GM12878 (cell line): ENCODE data around the gene OCA2. TPM values are rescaled to one million over a fixed set of nuclear protein-coding genes. Genes with fewer than 3 reads are reported as not detected.

Experiments used
- ATAC-seq: fragments of 200-7000 bp; cut with Tn5 transposase; 3 replicates; pipeline ENCODE4 v1.9.1; 2020; ENCODE audit warnings: mild to moderate bottlenecking, moderate library complexity
- BruUV-seq: library from RNA; stranded (reverse); fragments of 400-500 nt; replicated peaks from 2 replicates; lab custom pipeline; 2021; lab: Mats Ljungman, UMichigan
- CTCF ChIA-PET: fragments of 300-600 bp; sonication (Branson Sonifier 250); formaldehyde crosslinking; extraction: SDS; loops from one replicate; lab custom pipeline; 2021; ENCODE audit warnings: inconsistent platforms; lab: Yijun Ruan, JAX
- POLR2A ChIA-PET: fragments of 350-600 bp; formaldehyde crosslinking; extraction: SDS; loops from one replicate; lab custom pipeline; 2021; ENCODE audit warnings: inconsistent platforms; lab: Charles Lee
- RAD21 ChIA-PET: fragments of 300-600 bp; sonication (Branson Sonifier 250); formaldehyde crosslinking; loops from one replicate; lab custom pipeline; 2023; ENCODE audit warnings: antibody characterized with exemption; ENCODE audit not compliant: unreplicated experiment; lab: Charles Lee
- SMC1A ChIA-PET: fragments of 300-600 bp; sonication (Branson Sonifier 250); formaldehyde crosslinking; loops from one replicate; lab custom pipeline; 2023; ENCODE audit not compliant: unreplicated experiment, uncharacterized antibody; lab: Charles Lee
- DNase-seq: peaks from one replicate; pipeline ENCODE4 v3.0.0-alpha.2; 2011; ENCODE audit warnings: low read depth, low spot score
- FAIRE-seq: peaks from 3 replicates; lab custom pipeline; 2011; peaks lifted over from hg19 to GRCh38; lab: Jason Lieb, UNC
- H2AFZ ChIP-seq: 2 replicates; pipeline ENCODE4 v1.6.0; 2011; ENCODE audit warnings: low read depth, low read length, control low read depth; ENCODE audit not compliant: control insufficient read depth
- H3K27ac ChIP-seq: 2 replicates; pipeline ENCODE4 v1.5.1; 2011; ENCODE audit warnings: control low read depth; ENCODE audit not compliant: control insufficient read depth, insufficient read depth
- H3K27me3 ChIP-seq, 2 experiments: replicated peaks in 1 of 2; 2 replicates each; pipeline versions ENCODE4 v1.6.0 to v1.6.1; 2011; ENCODE audit warnings: low read length in 1 of 2; ENCODE audit not compliant: control insufficient read depth in 2 of 2, insufficient read depth in 2 of 2
- H3K36me3 ChIP-seq, 2 experiments: 2 replicates each; pipeline ENCODE4 v1.5.1; 2011; ENCODE audit warnings: low read length in 1 of 2; ENCODE audit not compliant: control insufficient read depth in 2 of 2, insufficient read depth in 2 of 2
- H3K4me1 ChIP-seq: 2 replicates; pipeline ENCODE4 v1.6.1; 2011; ENCODE audit warnings: mild to moderate bottlenecking, low read length, moderate library complexity, mixed read lengths; ENCODE audit not compliant: control insufficient read depth, insufficient read depth
- H3K4me2 ChIP-seq: 2 replicates; pipeline ENCODE4 v1.6.0; 2011; ENCODE audit warnings: control low read depth; ENCODE audit not compliant: control insufficient read depth, insufficient read depth
- H3K4me3 ChIP-seq: fragments of 200-600 bp; sonication (generic); 2 replicates; pipeline ENCODE4 v1.5.1; 2016
- H3K79me2 ChIP-seq: 2 replicates; pipeline ENCODE4 v1.6.0; 2011; ENCODE audit warnings: low read length; ENCODE audit not compliant: control insufficient read depth, insufficient read depth
- H3K9ac ChIP-seq: 2 replicates; pipeline ENCODE4 v1.8.0; 2011; ENCODE audit warnings: low read length, control low read depth, mixed read lengths; ENCODE audit not compliant: control insufficient read depth, insufficient read depth
- H3K9me3 ChIP-seq: replicated peaks from 3 replicates; pipeline ENCODE4 v1.5.1; 2011; ENCODE audit warnings: mild to moderate bottlenecking, low read length; ENCODE audit not compliant: control insufficient read depth, insufficient read depth
- H4K20me1 ChIP-seq: 2 replicates; pipeline ENCODE4 v1.6.0; 2011; ENCODE audit not compliant: control insufficient read depth, insufficient read depth
- ESRRA ChIP-seq: IDR thresholded peaks from 2 replicates; pipeline ENCODE4 v1.6.1; 2012; ENCODE audit warnings: mild to moderate bottlenecking, low read length, improper control_type of control experiment
- HSF1 ChIP-seq: fragments of 150-350 bp; IDR thresholded peaks from 2 replicates; pipeline ENCODE4 v1.6.1; 2014; ENCODE audit warnings: mild to moderate bottlenecking, low read depth, low read length
- RBBP5 ChIP-seq: fragments of 200-600 bp; sonication (generic); conservative IDR thresholded peaks from 2 replicates; pipeline ENCODE4 v1.6.1; 2016
- WGBS: methylation state at CpG from one replicate; pipeline ENCODE4 v1.1.6; 2016; ENCODE audit warnings: low lambda C conversion rate; ENCODE audit not compliant: insufficient replicate concordance, insufficient coverage; ENCODE audit errors: missing lambda C conversion rate; 5-methylcytosine and 5-hydroxymethylcytosine counted together
- in situ Hi-C: fragments of 300-500 bp; cut with MboI; formaldehyde crosslinking; loops from 9 replicates; pipeline ENCODE4 v1.14.3; 2018; ENCODE audit warnings: mixed read lengths
- intact Hi-C: fragments of 100-400 bp; cut with micrococcal nuclease; formaldehyde crosslinking; loops from one replicate; pipeline ENCODE4 v1.14.2; 2022; ENCODE audit not compliant: unreplicated experiment
- polyA plus RNA-seq, 11 experiments: library from polyadenylated mRNA; depleted of rRNA in 4 of 11; unstranded in 6 of 11; stranded (reverse) in 5 of 11; fragments of >200 nt; fragmentation: Nextera tagmentation in 4 of 11; fragmentation: Illumina TruSeq in 1 of 11; extraction: Ambion mirVana in 4 of 11; extraction: Trizol in 1 of 11; gene quantifications; 1 replicate in 1 of 11; 2 replicates in 10 of 11; pipeline versions ENCODE4 v1.2.1 to v1.2.3, GENCODE V29; 2011 to 2016; ENCODE audit warnings: inconsistent platforms in 2 of 11, missing spikeins in 2 of 11, low read depth in 1 of 11
- total RNA-seq, 4 experiments: library from RNA; depleted of rRNA in 3 of 4; stranded (reverse); fragments of >200 nt in 3 of 4; fragmentation: Illumina TruSeq in 1 of 4; extraction: Trizol in 1 of 4; gene quantifications; 2 replicates each; pipeline versions ENCODE4 v1.2.1 to v1.2.3, GENCODE V29; 2013 to 2021
- TF ChIP-seq, protein P1 (sequence below): IDR thresholded peaks from 2 replicates; pipeline ENCODE4 v1.6.1; 2012; ENCODE audit warnings: mild to moderate bottlenecking, low read depth, low read length

Gene OCA2
- total and polyA plus RNA-seq, 10 of the 15 experiments (the other 5 are each of a cell fraction or from before 2014, with no cell fraction given): 0.04 to 1.8 TPM; not detected in 8

GRCh38 chr15:27705056-27705455 is 394.1 kb downstream of the OCA2 start:
- H3K27ac ChIP-seq: no peak overlapping the region
- TF ChIP-seq RBBP5 (no peak), HSF1 (no peak), ESRRA (no peak)
- TF ChIP-seq, protein P1, sequence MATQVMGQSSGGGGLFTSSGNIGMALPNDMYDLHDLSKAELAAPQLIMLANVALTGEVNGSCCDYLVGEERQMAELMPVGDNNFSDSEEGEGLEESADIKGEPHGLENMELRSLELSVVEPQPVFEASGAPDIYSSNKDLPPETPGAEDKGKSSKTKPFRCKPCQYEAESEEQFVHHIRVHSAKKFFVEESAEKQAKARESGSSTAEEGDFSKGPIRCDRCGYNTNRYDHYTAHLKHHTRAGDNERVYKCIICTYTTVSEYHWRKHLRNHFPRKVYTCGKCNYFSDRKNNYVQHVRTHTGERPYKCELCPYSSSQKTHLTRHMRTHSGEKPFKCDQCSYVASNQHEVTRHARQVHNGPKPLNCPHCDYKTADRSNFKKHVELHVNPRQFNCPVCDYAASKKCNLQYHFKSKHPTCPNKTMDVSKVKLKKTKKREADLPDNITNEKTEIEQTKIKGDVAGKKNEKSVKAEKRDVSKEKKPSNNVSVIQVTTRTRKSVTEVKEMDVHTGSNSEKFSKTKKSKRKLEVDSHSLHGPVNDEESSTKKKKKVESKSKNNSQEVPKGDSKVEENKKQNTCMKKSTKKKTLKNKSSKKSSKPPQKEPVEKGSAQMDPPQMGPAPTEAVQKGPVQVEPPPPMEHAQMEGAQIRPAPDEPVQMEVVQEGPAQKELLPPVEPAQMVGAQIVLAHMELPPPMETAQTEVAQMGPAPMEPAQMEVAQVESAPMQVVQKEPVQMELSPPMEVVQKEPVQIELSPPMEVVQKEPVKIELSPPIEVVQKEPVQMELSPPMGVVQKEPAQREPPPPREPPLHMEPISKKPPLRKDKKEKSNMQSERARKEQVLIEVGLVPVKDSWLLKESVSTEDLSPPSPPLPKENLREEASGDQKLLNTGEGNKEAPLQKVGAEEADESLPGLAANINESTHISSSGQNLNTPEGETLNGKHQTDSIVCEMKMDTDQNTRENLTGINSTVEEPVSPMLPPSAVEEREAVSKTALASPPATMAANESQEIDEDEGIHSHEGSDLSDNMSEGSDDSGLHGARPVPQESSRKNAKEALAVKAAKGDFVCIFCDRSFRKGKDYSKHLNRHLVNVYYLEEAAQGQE: no peak
- TF ChIP-seq, all 136 proteins: peak for 0
- ATAC-seq (no peak), DNase-seq (no peak), FAIRE-seq (no peak)
- H3K4me3 ChIP-seq: no peak overlapping the region
- WGBS: 22% methylated on average over 5 of the region's 5 CpGs
- ChIA-PET CTCF (no interaction called here), SMC1A (no interaction called here), POLR2A (no interaction called here), RAD21 (no interaction called here)
- H2AFZ ChIP-seq: no peak overlapping the region
- no peaks in the 10 kb centered on the region for H3K36me3 ChIP-seq
- H3K4me2 ChIP-seq: no peak overlapping the region
- no peaks in the 10 kb centered on the region for H3K27me3 ChIP-seq
- H3K79me2 ChIP-seq: no peaks in the 10 kb centered on the region
- H4K20me1 ChIP-seq: no peaks in the 10 kb centered on the region
- no peaks in the 10 kb centered on the region for H3K4me1 ChIP-seq
- BruUV-seq: no TSS peak
- H3K9ac ChIP-seq: no peak overlapping the region
- no peaks in the 10 kb centered on the region; the same call in 2 of the 3 replicates for H3K9me3 ChIP-seq
- intact Hi-C loops (no loop called here), in situ Hi-C loops (no loop called here)

Other genes starting within 250 kb of the OCA2 start
- 28.2 and 29.8 TPM in 2 replicates for gene HERC2, start 222.9 kb upstream of the OCA2 start, total RNA-seq (2014; rRNA removed)
- 18.5 and 19.7 TPM in 2 replicates for gene HERC2, start 222.9 kb upstream of the OCA2 start, total RNA-seq (2014; rRNA removed; fragmentation: Illumina TruSeq; extraction: Trizol)
- 39.0 and 39.8 TPM in 2 replicates for gene HERC2, start 222.9 kb upstream of the OCA2 start, total RNA-seq (2021)
- gene HERC2, start 222.9 kb upstream of the OCA2 start, polyA plus RNA-seq (2011; rRNA removed): 8.7 and 12.8 TPM in 2 replicates
- gene HERC2, start 222.9 kb upstream of the OCA2 start, polyA plus RNA-seq (2014; fragmentation: Illumina TruSeq; extraction: Trizol): 21.2 and 35.7 TPM in 2 replicates
- gene HERC2, start 222.9 kb upstream of the OCA2 start, polyA plus RNA-seq (2014; fragmentation: Nextera tagmentation; extraction: Ambion mirVana): 1 to 10 TPM; 6.1 to 8.0 TPM
- gene HERC2, start 222.9 kb upstream of the OCA2 start, polyA plus RNA-seq (2014; rRNA removed): 23.7 and 27.1 TPM in 2 replicates
- gene HERC2, start 222.9 kb upstream of the OCA2 start, polyA plus RNA-seq (2016; fragmentation: Nextera tagmentation; extraction: Ambion mirVana): 10 to 100 TPM; 24.3 to 31.2 TPM